OCI-LY3 (cell line): ENCODE results near the gene BTRC.

Source experiments
- EZH2phosphoT487 ChIP-seq: fragments of 200-600 bp; shearing (Covaris generic); IDR thresholded peaks from 2 replicates; pipeline ENCODE4 v1.6.1; 2018; ENCODE audit warnings: antibody characterized with exemption, mixed run types, low read depth
- TF ChIP-seq, protein P1 (sequence below): fragments of 200-600, 300-600 bp; sonication (generic); IDR thresholded peaks from 2 replicates; pipeline ENCODE4 v1.5.1; 2014; ENCODE audit warnings: antibody characterized with exemption, low read length, low read depth

DNA sequence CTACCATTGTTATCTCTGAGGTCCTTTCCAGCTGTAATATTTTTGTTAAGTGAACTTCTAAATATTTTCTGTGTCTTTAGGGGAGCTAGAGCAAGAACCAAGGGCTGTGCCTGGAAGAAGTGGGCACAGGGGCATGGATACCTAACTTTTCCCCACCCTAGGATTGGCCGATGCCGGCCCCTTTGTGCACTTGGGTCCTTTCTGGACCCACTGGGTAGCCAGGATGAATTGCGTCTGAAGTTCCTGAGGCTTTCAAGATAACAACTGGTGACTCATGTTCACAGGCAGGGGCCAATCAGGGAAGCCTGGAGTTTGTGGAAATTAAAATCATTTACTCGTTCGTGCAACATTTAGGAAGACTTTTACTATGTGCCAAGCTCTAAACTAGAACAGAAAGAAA is 234.9 kb downstream of the BTRC start:
- TF ChIP-seq, protein P1, sequence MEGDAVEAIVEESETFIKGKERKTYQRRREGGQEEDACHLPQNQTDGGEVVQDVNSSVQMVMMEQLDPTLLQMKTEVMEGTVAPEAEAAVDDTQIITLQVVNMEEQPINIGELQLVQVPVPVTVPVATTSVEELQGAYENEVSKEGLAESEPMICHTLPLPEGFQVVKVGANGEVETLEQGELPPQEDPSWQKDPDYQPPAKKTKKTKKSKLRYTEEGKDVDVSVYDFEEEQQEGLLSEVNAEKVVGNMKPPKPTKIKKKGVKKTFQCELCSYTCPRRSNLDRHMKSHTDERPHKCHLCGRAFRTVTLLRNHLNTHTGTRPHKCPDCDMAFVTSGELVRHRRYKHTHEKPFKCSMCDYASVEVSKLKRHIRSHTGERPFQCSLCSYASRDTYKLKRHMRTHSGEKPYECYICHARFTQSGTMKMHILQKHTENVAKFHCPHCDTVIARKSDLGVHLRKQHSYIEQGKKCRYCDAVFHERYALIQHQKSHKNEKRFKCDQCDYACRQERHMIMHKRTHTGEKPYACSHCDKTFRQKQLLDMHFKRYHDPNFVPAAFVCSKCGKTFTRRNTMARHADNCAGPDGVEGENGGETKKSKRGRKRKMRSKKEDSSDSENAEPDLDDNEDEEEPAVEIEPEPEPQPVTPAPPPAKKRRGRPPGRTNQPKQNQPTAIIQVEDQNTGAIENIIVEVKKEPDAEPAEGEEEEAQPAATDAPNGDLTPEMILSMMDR: no peak
- no peak for TF ChIP-seq EZH2phosphoT487
